WERI-Rb-1 (cell line): ENCODE measurements around the gene CHURC1.
A peak's percentile ranks its signal among the peaks of the same experiment; 100 is the strongest.

Experiments
- DNase-seq: peaks from one replicate; pipeline ENCODE4 v3.0.0-alpha.2; 2020
- H3K27ac ChIP-seq: fragments of 250-450 bp; sonication (Bioruptor Pico); 2 replicates; pipeline ENCODE4 v1.5.1; 2020; ENCODE audit warnings: mild to moderate bottlenecking, moderate library complexity
- H3K27me3 ChIP-seq: fragments of 250-450 bp; sonication (Bioruptor Pico); 2 replicates; pipeline ENCODE4 v1.5.1; 2021; ENCODE audit warnings: mild to moderate bottlenecking, low read depth, moderate library complexity; ENCODE audit not compliant: insufficient read depth, severe bottlenecking
- H3K36me3 ChIP-seq: fragments of 250-450 bp; sonication (Bioruptor Pico); 2 replicates; pipeline ENCODE4 v1.5.1; 2020; ENCODE audit warnings: mild to moderate bottlenecking, moderate library complexity
- H3K4me3 ChIP-seq: 2 replicates; pipeline ENCODE4 v1.5.1; 2011; ENCODE audit warnings: low read depth, mild to moderate bottlenecking, control low read depth, low read length
- H3K9me3 ChIP-seq: fragments of 250-450 bp; sonication (Bioruptor Pico); 2 replicates; pipeline ENCODE4 v1.5.1; 2021; ENCODE audit warnings: mild to moderate bottlenecking, moderate library complexity; ENCODE audit not compliant: severe bottlenecking
- CTCF ChIP-seq: IDR thresholded peaks from 2 replicates; pipeline ENCODE4 v1.5.1; 2011; ENCODE audit warnings: low read depth, mild to moderate bottlenecking, control low read depth, inconsistent platforms, low read length

Gene CHURC1

GRCh38 chr14:64928239-64929013 is 14.2 kb downstream of the CHURC1 start:
- Histone ChIP-seq H3K4me3 (no peak overlapping the region), H3K36me3 (peaks cover 41% of the 10 kb centered on the region), H3K27ac (no peak overlapping the region), H3K9me3 (no peaks in the 10 kb centered on the region), H3K27me3 (no peaks in the 10 kb centered on the region)
- DNase-seq = no peak
- no peak for TF ChIP-seq CTCF

DNA sequence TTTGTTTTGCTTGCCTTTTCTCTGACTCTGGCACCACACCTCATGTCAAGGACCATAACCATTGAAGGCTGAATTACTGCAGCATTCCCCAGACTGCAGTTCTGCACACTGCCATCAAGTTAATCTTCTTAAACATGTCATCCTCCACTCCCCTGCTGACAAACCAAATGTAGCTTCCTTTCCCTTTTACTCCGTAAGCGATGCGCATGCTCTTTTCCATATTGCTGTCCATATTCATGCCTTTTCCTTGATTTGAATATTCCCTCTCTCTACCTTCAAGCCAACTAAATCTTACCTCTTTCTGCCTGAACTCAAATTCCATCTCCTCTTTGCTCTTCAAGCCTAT is 14.7 kb downstream of the CHURC1 start:
- H3K27ac ChIP-seq = no peak overlapping the region
- H3K36me3 ChIP-seq = peaks cover 39% of the 10 kb centered on the region
- H3K27me3 ChIP-seq = no peaks in the 10 kb centered on the region
- H3K9me3 ChIP-seq = no peaks in the 10 kb centered on the region
- peak; percentile 18 for DNase-seq
- no peak overlapping the region for H3K4me3 ChIP-seq
- TF ChIP-seq CTCF = no peak

- DNase-seq = no peak
- TF ChIP-seq CTCF = no peak
- no peaks in the 10 kb centered on the region for H3K9me3 ChIP-seq
- H3K27me3 ChIP-seq = no peaks in the 10 kb centered on the region
- no peak overlapping the region for H3K27ac ChIP-seq
- peaks cover 32% of the 10 kb centered on the region for H3K36me3 ChIP-seq
- H3K4me3 ChIP-seq = no peak overlapping the region
Measured at GRCh38 chr14:64930085-64930843, 16.0 kb downstream of the CHURC1 start.

- no peak overlapping the region for H3K4me3 ChIP-seq
Measured at GRCh38 chr14:64931123-64931522, 16.9 kb downstream of the CHURC1 start.

GRCh38 chr14:64932231-64932630 is 18.0 kb downstream of the CHURC1 start:
- Histone ChIP-seq H3K27ac (no peak overlapping the region), H3K9me3 (no peaks in the 10 kb centered on the region), H3K36me3 (peaks cover 23% of the 10 kb centered on the region), H3K27me3 (no peaks in the 10 kb centered on the region), H3K4me3 (no peak overlapping the region)
- no peak for TF ChIP-seq CTCF
- DNase-seq = no peak

More at GRCh38 chr14:64931123-64931522, 16.9 kb downstream of the CHURC1 start:
- Histone ChIP-seq H3K36me3 (peaks cover 32% of the 10 kb centered on the region), H3K27ac (no peak overlapping the region), H3K27me3 (no peaks in the 10 kb centered on the region), H3K9me3 (no peaks in the 10 kb centered on the region)
- TF ChIP-seq CTCF = no peak
- DNase-seq = no peak
